ENCODE measurements around the gene C20orf144.
"Not testable (repeated sequence)": the region's sequence is repeated elsewhere in the genome, so short reads cannot be mapped to it uniquely, and the experiment has no call there.

Gene C20orf144

DNA sequence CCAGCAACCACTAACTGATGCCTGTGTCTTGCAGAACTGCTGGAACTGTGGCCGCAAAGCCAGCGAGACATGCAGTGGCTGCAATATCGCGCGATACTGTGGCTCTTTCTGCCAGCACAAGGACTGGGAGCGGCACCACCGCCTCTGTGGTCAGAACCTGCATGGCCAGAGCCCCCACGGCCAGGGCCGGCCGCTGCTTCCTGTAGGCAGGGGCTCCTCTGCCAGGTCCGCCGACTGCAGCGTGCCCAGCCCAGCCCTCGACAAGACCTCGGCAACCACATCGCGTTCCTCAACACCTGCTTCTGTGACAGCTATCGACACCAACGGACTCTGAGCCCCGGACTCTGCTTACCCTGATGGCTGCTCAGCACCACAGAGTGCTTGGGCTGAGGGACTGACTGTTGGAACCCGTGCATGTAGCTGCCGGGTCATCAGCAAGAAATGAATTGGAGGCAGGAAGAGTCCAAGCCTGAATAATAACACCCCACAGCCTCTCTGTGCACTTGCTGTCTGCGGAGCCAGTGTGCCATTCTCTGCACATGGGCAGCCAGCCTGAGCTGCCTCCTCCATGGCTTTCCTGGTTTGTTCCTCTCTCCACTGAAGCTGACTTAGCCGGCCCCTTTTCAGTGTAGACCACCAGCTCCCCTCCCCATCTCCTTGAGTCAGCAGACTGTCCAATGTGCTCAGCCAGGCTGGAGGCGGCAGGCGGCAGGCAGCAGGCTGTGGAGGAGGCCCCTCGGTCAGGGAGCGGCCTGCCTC lies 17.6 kb upstream of the C20orf144 start:
- no peak for DNase-seq (ENCODE audit: low read depth)
- TF ChIP-seq, protein P1, sequence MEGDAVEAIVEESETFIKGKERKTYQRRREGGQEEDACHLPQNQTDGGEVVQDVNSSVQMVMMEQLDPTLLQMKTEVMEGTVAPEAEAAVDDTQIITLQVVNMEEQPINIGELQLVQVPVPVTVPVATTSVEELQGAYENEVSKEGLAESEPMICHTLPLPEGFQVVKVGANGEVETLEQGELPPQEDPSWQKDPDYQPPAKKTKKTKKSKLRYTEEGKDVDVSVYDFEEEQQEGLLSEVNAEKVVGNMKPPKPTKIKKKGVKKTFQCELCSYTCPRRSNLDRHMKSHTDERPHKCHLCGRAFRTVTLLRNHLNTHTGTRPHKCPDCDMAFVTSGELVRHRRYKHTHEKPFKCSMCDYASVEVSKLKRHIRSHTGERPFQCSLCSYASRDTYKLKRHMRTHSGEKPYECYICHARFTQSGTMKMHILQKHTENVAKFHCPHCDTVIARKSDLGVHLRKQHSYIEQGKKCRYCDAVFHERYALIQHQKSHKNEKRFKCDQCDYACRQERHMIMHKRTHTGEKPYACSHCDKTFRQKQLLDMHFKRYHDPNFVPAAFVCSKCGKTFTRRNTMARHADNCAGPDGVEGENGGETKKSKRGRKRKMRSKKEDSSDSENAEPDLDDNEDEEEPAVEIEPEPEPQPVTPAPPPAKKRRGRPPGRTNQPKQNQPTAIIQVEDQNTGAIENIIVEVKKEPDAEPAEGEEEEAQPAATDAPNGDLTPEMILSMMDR (conservative IDR thresholded peaks at IDR 0.05; ENCODE audit: low read depth, low read length): no peak
- no peak overlapping the region for H3K4me3 ChIP-seq (ENCODE audit: low read depth, low read length)

DNA sequence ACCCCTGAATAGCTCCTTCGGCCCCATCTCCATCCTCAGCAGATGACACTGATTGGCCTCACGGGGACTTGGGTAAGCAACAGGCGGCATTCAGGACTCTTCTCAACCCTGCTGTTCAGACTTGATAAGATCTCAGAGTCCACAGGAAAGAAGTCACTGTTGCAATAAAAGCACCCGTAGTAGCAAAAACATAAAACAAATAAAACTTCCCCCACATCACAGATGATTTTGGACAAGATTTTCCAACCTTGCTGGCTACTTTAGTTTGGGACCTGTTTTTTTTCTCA lies 17.1 kb upstream of the C20orf144 start:
- TF ChIP-seq, protein P1 (conservative IDR thresholded peaks at IDR 0.05; ENCODE audit: low read depth, low read length): no peak
- no peak overlapping the region for H3K4me3 ChIP-seq (ENCODE audit: low read depth, low read length)
- no peak for DNase-seq (ENCODE audit: low read depth)

DNA sequence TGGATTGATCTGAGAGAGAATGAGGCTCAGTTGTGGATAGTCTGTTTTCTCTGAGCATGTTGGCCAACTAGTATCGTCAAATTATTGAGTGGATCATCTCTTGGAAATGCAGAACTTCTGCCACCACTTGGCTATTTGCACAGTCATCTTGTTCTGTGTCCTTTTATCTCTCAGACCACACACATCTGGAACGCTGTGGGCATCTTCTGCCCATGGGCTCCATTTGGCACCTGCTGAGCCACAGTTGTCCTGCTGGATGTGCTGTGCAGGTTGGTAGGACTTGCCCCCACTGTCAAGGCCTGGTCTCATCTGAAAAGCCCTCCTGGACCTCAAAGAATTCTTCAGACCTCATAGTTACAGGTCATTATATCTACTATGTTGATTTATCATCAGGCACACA lies 16.7 kb upstream of the C20orf144 start:
- DNase-seq (ENCODE audit: low read depth): no peak

DNA sequence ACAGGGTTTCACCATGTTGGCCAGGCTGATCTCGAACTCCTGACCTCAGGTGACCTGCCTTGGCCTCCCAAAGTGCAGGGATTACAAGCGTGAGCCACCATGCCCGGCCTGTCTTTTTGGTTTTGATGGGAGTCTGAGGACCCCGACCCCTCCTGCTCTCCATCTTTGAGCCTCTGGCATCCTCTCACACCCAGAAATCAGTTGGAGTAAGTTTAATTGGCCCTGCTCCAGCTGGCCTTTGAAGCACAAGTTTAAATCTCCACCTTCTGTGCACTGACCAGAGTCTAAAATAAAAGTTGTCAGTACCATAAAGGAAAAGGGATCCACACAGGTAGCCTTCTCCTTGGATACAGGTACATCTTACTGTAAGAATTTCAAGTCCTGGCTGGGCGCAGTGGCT lies 15.9 kb upstream of the C20orf144 start:
- no peak for DNase-seq (ENCODE audit: low read depth)
- TF ChIP-seq, protein P1 (conservative IDR thresholded peaks at IDR 0.05; ENCODE audit: low read depth, low read length): no peak
- H3K4me3 ChIP-seq (ENCODE audit: low read depth, low read length): no peak overlapping the region

More for the DNA sequence above, 16.7 kb upstream of the C20orf144 start:
- TF ChIP-seq, protein P1 (conservative IDR thresholded peaks at IDR 0.05; ENCODE audit: low read depth, low read length): no peak
- no peak overlapping the region for H3K4me3 ChIP-seq (ENCODE audit: low read depth, low read length)

DNA sequence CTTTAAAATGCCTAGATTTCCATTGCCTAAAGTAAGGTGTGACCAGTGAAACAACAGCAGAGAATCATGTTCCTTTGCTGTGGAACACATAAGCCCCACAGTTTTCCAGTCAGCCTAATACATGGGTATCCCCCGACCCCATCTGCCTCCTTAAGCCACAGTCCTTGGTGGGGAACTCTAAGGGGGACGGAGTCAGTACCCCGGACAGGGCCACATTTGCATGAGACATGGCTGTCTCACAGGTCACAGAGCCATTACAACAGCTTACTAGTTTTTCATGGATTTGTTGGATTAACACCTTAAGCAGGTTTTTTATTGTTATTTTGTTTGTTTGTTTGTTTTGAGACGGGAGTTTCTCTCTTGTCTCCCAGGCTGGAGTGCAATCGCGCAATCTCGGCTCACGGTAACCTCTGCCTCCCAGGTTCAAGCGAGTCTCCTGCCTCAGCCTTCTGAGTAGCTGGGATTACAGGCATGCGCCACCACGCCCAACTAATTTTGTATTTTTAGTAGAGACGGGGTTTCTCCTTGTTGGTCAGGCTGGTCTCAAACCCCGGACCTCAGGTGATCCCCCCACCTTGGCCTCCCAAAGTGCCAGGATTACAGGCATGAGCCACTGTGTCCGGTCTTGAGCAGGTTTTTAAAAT lies 15.0 kb upstream of the C20orf144 start:
- not testable (repeated sequence) for H3K4me3 ChIP-seq (ENCODE audit: low read depth, low read length); DNase-seq (ENCODE audit: low read depth)

DNA sequence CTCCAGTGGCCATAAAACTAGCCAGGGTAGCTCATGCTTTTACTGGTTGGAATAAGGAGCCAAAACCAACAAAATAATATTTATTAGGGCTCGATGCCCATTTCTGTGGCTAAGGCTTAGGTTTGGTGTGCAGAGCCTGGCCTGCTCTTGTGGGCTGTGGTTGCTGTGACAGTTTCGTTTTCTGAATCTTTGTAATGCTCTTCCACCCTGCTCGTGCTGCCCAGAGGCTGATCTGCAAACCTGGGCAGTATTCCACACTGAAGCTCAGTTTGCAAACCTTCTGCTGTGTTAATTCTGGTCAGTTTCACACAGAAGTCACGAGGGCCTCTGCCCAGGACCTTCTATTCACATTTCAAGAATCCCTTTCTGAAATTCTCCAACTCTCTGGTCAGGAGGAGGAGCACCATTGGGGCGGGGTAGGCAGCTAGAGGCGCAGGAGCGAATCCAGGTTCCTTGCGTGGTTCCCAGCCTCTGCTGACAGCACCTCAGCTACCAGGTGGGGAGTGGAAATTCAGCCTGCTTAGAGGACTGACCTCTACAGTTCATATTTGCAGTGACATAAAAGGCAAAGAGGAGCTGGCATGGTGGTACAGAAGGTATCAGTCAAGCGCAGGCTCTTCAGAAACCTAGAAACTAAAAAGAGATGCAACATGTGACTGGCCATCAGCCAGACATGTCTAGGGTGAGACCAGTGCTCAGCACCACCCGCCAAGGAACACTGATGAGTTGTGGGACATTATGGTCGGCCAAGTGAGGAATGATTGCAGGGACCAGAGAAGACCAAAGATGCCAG lies 14.3 kb upstream of the C20orf144 start:
- H3K4me3 ChIP-seq (ENCODE audit: low read depth, low read length): no peak overlapping the region
- DNase-seq (ENCODE audit: low read depth): peak; percentile 69
- TF ChIP-seq, protein P1 (conservative IDR thresholded peaks at IDR 0.05; ENCODE audit: low read depth, low read length): no peak

DNA sequence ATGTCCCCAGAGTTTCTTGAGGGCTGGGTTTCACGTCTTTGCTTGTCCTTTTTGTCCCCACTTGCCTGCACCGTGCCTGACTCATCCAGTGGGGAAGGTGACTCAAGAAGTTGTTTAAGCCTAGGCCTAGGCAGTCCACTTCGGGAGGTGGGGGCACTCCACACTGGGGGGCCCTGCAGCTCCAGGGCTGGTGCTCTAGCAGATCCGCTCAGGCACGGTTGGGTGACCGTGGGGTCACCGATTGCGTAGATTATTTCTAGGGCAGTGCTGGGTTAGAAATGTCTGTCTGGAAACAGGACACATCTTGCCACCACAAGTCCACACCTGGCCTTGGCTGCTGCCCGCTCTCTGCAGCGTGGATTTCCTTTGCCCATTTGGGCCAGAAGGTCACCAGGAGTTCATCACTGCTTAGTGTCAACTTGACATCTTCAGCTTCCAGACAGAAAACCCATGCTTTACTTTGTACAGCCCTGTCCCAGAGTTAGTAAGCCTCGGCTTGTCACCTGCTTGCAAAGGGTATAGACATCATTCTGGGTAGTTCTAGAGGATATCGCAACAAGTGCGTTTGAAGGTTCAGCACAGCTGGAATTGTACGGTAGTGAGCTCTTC lies 13.6 kb upstream of the C20orf144 start:
- TF ChIP-seq, protein P1 (conservative IDR thresholded peaks at IDR 0.05; ENCODE audit: low read depth, low read length): no peak
- DNase-seq (ENCODE audit: low read depth): no peak
- no peak overlapping the region for H3K4me3 ChIP-seq (ENCODE audit: low read depth, low read length)
